Cardiac fibroblast (primary cell): Measurements from ENCODE around the gene ATP6V0B.

Experiments
- DNase-seq, 2 donors: peaks; one replicate each; pipeline versions ENCODE4 v3.0.0 to v3.0.0-alpha.2; 2010; ENCODE audit warnings: low read depth in 2 of 2
- H3K4me3 ChIP-seq, 2 donors: replicated peaks in 1 of 2; 1 replicate in 1 of 2; 2 replicates in 1 of 2; pipeline ENCODE4 v1.5.1; 2011; ENCODE audit warnings: low read depth in 2 of 2, low read length in 2 of 2, mild to moderate bottlenecking in 2 of 2, moderate library complexity in 1 of 2
- TF ChIP-seq, protein P1 (sequence below): IDR thresholded peaks from one replicate; pipeline ENCODE4 v1.5.1; 2011; ENCODE audit warnings: low read depth, mild to moderate bottlenecking, low read length, inconsistent platforms

ATP6V0B gene

DNA sequence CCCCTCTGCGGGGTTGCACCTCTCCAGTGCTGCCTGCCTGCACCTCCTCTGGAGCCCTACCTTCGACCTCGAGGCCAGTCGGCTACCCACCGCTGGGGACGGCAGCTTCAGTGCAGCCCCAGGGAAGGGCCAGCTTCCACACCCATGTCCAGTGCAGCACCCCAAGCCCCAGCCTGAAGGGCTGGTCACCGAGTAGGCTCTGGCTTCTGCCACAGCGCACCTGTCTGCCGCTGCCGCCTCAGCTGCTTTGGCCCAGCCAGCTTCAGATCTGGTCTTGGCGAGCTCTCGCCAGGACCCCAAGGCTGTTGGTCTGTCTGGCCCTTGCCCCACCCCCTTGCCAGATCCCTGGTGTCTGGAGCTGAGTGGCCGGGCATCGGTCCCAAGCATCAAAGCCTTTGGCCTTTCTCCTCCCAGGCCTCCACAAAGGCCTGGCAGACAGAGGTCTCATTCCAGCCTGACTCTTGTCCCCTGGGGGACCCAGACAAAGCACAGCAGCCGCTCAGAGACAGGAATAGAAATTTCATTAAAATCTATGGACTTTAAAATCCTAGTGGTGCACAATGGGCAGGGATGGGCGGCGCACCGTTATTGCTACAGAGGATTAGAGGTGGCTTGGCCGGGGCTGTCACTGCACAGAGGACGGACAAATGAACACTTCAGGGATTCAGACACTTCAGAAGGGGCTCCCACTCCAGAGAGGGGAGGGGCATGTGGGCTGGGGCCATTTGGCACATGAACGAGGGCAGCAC is 21.4 kb downstream of the ATP6V0B start:
- H3K4me3 ChIP-seq, result no peak overlapping the region
- TF ChIP-seq, protein P1, sequence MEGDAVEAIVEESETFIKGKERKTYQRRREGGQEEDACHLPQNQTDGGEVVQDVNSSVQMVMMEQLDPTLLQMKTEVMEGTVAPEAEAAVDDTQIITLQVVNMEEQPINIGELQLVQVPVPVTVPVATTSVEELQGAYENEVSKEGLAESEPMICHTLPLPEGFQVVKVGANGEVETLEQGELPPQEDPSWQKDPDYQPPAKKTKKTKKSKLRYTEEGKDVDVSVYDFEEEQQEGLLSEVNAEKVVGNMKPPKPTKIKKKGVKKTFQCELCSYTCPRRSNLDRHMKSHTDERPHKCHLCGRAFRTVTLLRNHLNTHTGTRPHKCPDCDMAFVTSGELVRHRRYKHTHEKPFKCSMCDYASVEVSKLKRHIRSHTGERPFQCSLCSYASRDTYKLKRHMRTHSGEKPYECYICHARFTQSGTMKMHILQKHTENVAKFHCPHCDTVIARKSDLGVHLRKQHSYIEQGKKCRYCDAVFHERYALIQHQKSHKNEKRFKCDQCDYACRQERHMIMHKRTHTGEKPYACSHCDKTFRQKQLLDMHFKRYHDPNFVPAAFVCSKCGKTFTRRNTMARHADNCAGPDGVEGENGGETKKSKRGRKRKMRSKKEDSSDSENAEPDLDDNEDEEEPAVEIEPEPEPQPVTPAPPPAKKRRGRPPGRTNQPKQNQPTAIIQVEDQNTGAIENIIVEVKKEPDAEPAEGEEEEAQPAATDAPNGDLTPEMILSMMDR, result no peak
- no peak for DNase-seq

DNA sequence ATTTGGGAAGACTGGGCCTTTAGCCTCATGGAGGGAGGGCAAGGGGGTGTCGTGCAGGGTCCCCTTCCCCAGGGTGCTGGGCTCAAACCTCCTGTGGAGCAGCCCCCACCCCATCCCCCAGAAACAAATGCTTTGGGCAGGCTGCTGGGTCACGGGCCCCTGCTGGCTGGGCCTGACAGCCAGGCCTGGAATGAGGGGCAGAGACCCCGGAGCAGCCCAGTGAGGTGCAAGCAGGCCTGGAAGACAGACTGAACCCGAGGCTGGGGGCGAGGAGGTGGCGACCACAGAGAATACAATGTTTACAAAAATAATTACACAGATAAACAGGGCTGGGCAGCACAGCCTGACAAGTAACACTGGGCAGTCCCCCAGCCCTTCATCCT is 22.0 kb downstream of the ATP6V0B start:
- H3K4me3 ChIP-seq, result no peak overlapping the region
- no peak for DNase-seq
- TF ChIP-seq, protein P1, result no peak

DNA sequence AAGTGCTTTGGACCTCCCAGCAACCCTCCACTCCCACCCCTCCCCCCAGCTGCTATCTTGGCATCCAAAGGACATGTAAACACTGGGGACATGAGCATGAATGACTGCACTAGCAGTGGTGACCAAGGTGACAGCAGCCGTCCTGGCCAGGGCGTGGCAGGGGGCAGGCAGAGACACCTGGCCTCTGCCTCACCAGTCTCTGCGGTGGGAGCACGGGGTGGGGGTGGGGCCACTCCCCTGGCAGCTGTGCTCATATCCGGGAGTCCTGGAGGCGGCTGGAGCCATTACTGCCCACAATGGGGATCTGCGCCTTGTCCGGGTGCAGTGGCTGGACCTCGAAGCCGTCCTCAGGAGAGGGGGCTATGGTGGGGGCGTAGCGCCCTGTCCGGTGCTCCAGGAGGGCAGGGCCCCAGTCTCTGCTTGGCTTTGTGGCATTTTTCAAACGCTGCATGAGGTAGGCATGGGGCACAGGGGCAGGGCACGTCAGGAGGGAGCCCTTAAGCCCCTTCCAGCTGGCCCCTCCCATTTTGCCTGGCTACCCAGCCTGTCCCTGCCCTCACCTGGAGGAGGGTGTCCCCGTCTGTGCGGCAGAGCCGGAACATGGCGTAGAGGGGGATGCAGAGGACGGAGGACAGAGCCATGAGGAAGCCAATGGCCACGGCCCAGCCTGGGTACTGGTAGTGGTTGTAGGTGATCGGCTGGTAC is 22.7 kb downstream of the ATP6V0B start:
- TF ChIP-seq, protein P1, result no peak
- no peak overlapping the region for H3K4me3 ChIP-seq
- DNase-seq, result no peak

DNA sequence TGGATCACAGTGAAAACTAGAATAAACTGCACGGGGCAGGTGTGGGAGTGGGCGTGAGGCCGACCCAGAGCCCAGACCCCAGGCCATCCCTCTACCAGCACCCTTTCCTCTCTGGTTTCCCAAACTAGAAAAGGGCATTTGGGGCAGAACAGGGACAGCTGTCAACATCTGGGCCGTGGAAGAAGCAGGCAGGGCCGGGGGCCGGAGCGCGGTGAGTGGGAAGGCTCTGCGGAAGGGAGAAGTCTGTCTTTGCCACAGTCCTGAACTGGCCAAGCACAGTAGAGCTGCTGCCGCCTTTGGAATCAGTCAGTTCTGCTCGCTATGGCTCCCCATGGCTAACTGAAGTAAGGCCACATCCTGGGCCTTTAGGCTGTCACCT is 23.2 kb downstream of the ATP6V0B start:
- no peak for DNase-seq
- TF ChIP-seq, protein P1, result no peak
- no peak overlapping the region for H3K4me3 ChIP-seq

DNA sequence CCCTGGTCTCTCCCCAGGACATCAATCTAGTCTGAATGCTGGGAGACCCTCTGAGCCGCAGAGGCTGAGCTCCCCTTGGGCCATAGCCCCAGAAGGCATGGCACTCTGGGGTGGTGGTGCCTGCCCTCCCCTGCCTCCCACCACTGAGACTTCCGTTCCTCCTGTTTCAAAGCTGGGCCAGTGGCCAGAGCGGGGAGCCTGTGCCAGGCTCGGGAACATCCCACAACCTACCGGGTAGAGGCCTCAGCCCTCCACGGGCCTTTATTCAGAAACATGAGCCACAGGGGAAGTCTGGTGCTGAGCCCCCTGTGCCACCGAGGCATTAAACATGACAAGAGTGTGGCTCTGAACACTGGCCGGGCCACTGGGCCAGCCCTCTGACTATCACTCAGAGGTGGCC is 24.7 kb downstream of the ATP6V0B start:
- TF ChIP-seq, protein P1, result no peak
- DNase-seq, result no peak

DNA sequence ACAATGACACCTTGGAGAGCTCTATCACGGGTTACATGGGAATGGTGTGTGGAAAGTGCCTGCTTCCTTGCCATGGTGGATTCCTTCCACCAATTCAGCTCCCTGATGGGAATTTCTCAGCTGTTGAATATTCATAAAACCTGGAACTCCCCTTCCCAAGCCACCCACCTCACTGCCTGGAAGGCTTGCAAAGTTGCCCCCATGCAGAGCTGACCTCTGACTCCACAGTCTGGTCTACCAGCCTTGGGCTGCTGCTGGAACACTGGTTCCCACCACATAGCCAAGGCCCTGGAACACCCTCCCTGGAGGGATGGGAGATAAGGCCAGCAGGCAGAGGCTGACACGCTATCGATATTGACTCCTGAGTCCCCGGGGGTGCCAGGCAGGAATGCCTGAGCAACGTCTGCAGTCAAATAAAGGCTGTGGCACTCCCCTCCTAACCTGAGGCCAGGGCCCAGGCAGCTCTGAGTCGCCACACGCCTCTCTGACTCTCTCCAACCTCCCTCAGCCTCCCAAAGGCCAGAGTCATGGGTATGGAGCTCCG is 25.4 kb downstream of the ATP6V0B start:
- DNase-seq, result no peak
- no peak overlapping the region for H3K4me3 ChIP-seq
- TF ChIP-seq, protein P1, result no peak

More for the DNA sequence above, 24.7 kb downstream of the ATP6V0B start:
- H3K4me3 ChIP-seq, result no peak overlapping the region
